NB4 (cell line): ENCODE measurements around the gene REPS2.

Experiments used
- CTCF ChIP-seq: IDR thresholded peaks from one replicate; pipeline ENCODE4 v1.5.1; 2012; ENCODE audit warnings: low read depth, low read length
- MYC ChIP-seq: IDR thresholded peaks from 2 replicates; pipeline ENCODE4 v1.6.1; 2011; ENCODE audit warnings: low read depth, low read length

- TF ChIP-seq MYC (no peak), CTCF (no peak)
Observed at GRCh38 chrX:16920075-16920474, 26.4 kb upstream of the REPS2 start.
